Astrocyte (in vitro differentiated cells and primary cell): ENCODE data around the gene ROM1. TPM values are rescaled to one million over a fixed set of nuclear protein-coding genes. Genes with fewer than 3 reads are reported as not detected.
"Not testable (repeated sequence)": the region's sequence is repeated elsewhere in the genome, so short reads cannot be mapped to it uniquely, and the experiment has no call there.

ENCODE experiments used
- DNase-seq: peaks from one replicate; pipeline ENCODE4 v3.0.0-alpha.2; 2010; ENCODE audit warnings: low read depth
- FAIRE-seq: peaks from 2 replicates; lab custom pipeline; 2011; peaks lifted over from hg19 to GRCh38; lab: Jason Lieb, UNC
- H2AFZ ChIP-seq: 2 replicates; pipeline ENCODE4 v1.6.0; 2012; ENCODE audit warnings: low read depth, low read length, inconsistent platforms
- H3K27ac ChIP-seq: 2 replicates; pipeline ENCODE4 v1.5.1; 2011; ENCODE audit warnings: low read depth, low read length, inconsistent platforms
- H3K27me3 ChIP-seq: 2 replicates; pipeline ENCODE4 v1.6.0; 2011; ENCODE audit warnings: low read length, inconsistent platforms; ENCODE audit not compliant: insufficient read depth
- H3K36me3 ChIP-seq: 2 replicates; pipeline ENCODE4 v1.5.1; 2011; ENCODE audit warnings: low read length, inconsistent platforms; ENCODE audit not compliant: insufficient read depth
- H3K4me1 ChIP-seq: 2 replicates; pipeline ENCODE4 v1.5.1; 2011; ENCODE audit warnings: low read length, inconsistent platforms; ENCODE audit not compliant: insufficient read depth
- H3K4me2 ChIP-seq: 2 replicates; pipeline ENCODE4 v1.6.0; 2012; ENCODE audit warnings: low read length, inconsistent platforms
- H3K4me3 ChIP-seq: 2 replicates; pipeline ENCODE4 v1.5.1; 2011; ENCODE audit warnings: low read depth, mild to moderate bottlenecking, low read length, inconsistent platforms; ENCODE audit not compliant: insufficient read depth
- H3K79me2 ChIP-seq: 2 replicates; pipeline ENCODE4 v1.6.0; 2012; ENCODE audit warnings: mild to moderate bottlenecking, low read length, inconsistent platforms; ENCODE audit not compliant: insufficient read depth
- H3K9ac ChIP-seq: 2 replicates; pipeline ENCODE4 v1.6.0; 2012; ENCODE audit warnings: mild to moderate bottlenecking, low read length, inconsistent platforms
- H3K9me3 ChIP-seq: 2 replicates; pipeline ENCODE4 v1.5.1; 2012; ENCODE audit warnings: low read depth, mild to moderate bottlenecking, low read length, inconsistent platforms; ENCODE audit not compliant: insufficient read depth
- H4K20me1 ChIP-seq: 2 replicates; pipeline ENCODE4 v1.6.0; 2012; ENCODE audit warnings: low read length, inconsistent platforms; ENCODE audit not compliant: insufficient read depth
- H3K27ac Mint-ChIP-seq: one replicate; pipeline ENCODE4 v1.8.0; 2021; ENCODE audit warnings: mild to moderate bottlenecking, mixed read lengths; ENCODE audit not compliant: unreplicated experiment
- H3K27me3 Mint-ChIP-seq: one replicate; pipeline ENCODE4 v1.8.0; 2021; ENCODE audit warnings: low read depth, mixed read lengths; ENCODE audit not compliant: unreplicated experiment
- H3K36me3 Mint-ChIP-seq: one replicate; pipeline ENCODE4 v1.8.0; 2021; ENCODE audit warnings: low read depth, mixed read lengths; ENCODE audit not compliant: unreplicated experiment
- H3K4me1 Mint-ChIP-seq: one replicate; pipeline ENCODE4 v1.8.0; 2021; ENCODE audit warnings: low read depth, mixed read lengths; ENCODE audit not compliant: unreplicated experiment
- H3K4me3 Mint-ChIP-seq: one replicate; pipeline ENCODE4 v1.8.0; 2021; ENCODE audit warnings: mild to moderate bottlenecking, moderate library complexity, mixed read lengths; ENCODE audit not compliant: unreplicated experiment
- H3K9me3 Mint-ChIP-seq: one replicate; pipeline ENCODE4 v1.8.0; 2021; ENCODE audit warnings: mild to moderate bottlenecking, mixed read lengths; ENCODE audit not compliant: unreplicated experiment
- CTCF ChIP-seq: IDR thresholded peaks from 2 replicates; pipeline ENCODE4 v1.5.1; 2011; ENCODE audit warnings: low read depth, mild to moderate bottlenecking, inconsistent platforms, low read length, moderate library complexity; ENCODE audit not compliant: insufficient read depth
- EZH2 ChIP-seq: IDR thresholded peaks from 2 replicates; pipeline ENCODE4 v1.6.1; 2012; ENCODE audit warnings: mild to moderate bottlenecking, low read length, inconsistent platforms; ENCODE audit not compliant: insufficient read depth
- total RNA-seq: library from RNA; stranded (reverse); gene quantifications from 2 replicates; pipeline ENCODE4 v1.2.1, GENCODE V29; 2021

ROM1 gene
- total RNA-seq, 1 donor from 2014 or later: 1.3 TPM

DNA sequence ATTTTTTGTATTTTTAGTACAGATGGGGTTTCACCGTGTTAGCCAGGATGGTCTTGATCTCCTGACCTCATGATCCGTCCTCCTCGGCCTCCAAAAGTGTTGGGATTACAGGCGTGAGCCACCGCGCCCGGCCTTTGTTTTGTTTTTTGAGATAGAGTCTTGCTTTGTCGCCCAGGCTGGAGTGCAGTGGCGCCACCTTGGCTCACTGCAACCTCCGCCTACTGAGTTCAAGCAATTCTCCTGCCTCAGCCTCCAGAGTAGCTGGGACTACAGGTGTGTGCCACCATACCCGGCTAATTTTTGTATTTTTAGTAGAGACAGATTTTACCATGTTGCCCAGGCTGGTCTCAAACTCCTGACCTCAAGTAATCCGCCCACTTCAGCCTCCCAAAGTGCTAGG, 37.2 kb downstream of the ROM1 start:
- not testable (repeated sequence) for H3K27ac Mint-ChIP-seq
- peaks cover 58% of the 10 kb centered on the region for H3K79me2 ChIP-seq

DNA sequence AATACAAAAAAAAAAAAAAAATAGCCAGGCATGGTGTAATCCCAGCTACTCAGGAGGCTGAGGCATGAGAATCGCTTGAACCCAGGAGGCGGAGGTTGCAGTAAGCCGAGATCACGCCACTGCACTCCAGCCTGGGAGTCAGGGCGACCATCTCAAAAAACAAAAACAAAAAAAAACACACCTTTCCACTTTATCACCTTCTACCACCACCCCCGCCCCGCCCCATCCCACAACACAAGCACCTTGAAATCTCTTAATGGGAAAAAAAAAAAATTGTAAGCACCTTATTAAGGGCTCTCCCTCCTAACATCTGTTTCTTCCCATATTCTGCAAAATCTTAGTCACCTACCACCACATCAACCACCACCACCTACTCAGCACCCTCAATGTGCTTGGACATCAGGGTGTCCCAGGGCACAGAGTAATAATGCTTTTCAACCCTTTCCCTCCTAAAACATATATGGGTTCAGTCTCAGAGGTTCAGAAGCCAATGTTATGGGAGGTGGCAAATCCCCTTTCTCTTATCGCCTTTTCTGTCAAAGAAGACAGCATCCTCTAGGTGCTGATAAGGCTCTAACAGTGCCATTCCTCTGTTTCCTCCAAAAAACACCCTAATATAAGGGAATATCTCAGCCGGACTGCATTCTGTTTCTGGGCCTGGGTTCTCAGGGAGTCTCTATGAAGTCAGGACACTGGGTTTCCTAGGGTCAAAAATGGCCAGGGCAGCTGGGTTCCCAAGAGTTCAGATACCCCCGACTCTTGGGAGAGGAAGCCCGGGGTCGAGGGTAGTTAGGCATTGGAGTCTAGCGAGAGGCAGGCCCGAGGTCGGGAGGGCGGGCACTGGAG, 39.3 kb downstream of the ROM1 start:
- Mint-ChIP-seq H3K9me3 (no peaks in the 10 kb centered on the region), H3K4me3 (peak overlapping the region; percentile 90), H3K36me3 (no peaks in the 10 kb centered on the region), H3K27ac (peak overlapping the region; percentile 31), H3K27me3 (no peaks in the 10 kb centered on the region), H3K4me1 (peaks cover 4% of the 10 kb centered on the region)
- Histone ChIP-seq H3K4me1 (peaks cover 7% of the 10 kb centered on the region), H3K9ac (peak overlapping the region; percentile 87), H3K36me3 (peaks cover 9% of the 10 kb centered on the region), H4K20me1 (peaks cover 3% of the 10 kb centered on the region), H3K4me3 (peak overlapping the region; percentile 67), H2AFZ (peak overlapping the region; percentile 91), H3K27me3 (no peaks in the 10 kb centered on the region), H3K79me2 (peaks cover 46% of the 10 kb centered on the region), H3K9me3 (no peaks in the 10 kb centered on the region), H3K27ac (peak overlapping the region; percentile 76), H3K4me2 (peak overlapping the region; percentile 94)
- FAIRE-seq: no peak
- DNase-seq: no peak
- TF ChIP-seq CTCF (no peak), EZH2 (no peak)

More for the DNA sequence above, 37.2 kb downstream of the ROM1 start:
- H3K4me3 ChIP-seq, H3K27ac ChIP-seq, H3K4me2 ChIP-seq, H4K20me1 ChIP-seq, H2AFZ ChIP-seq, FAIRE-seq, DNase-seq, H3K27me3 ChIP-seq, H3K27me3 Mint-ChIP-seq, H3K4me1 ChIP-seq, H3K4me1 Mint-ChIP-seq, H3K9ac ChIP-seq, H3K9me3 Mint-ChIP-seq, H3K36me3 ChIP-seq, H3K9me3 ChIP-seq, H3K36me3 Mint-ChIP-seq: not testable (repeated sequence)
- peak overlapping the region; percentile 8 for H3K4me3 Mint-ChIP-seq

DNA sequence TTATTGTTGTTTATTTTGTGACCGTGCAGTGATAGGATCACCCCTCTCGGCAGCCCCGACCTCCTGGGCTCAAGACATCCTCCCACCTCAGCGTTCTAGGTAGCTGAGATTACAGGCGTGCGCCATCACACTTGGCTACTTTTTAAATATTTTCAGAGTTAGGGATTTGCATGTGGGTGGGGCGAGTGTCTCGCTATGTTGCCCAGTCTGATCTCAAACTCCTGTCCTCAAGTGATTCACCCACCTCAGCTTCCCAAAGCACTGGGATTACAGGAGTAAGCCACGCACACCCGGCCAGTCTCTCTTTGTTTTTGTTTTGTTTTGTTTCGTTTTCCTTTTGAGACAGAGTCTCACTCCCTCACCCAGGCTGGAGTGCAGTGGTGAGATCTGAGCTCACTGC, 41.2 kb downstream of the ROM1 start:
- Mint-ChIP-seq H3K9me3 (no peaks in the 10 kb centered on the region), H3K4me1 (peaks cover 4% of the 10 kb centered on the region), H3K27me3 (no peaks in the 10 kb centered on the region), H3K36me3 (no peaks in the 10 kb centered on the region), H3K4me3 (peak overlapping the region; percentile 68), H3K27ac (no peak overlapping the region)
- H3K79me2 ChIP-seq: peaks cover 35% of the 10 kb centered on the region
- no peak overlapping the region for H2AFZ ChIP-seq
- no peaks in the 10 kb centered on the region for H3K9me3 ChIP-seq
- no peaks in the 10 kb centered on the region for H3K27me3 ChIP-seq
- FAIRE-seq (no peak), DNase-seq (no peak)
- no peak overlapping the region for H3K4me2 ChIP-seq
- peaks cover 3% of the 10 kb centered on the region for H4K20me1 ChIP-seq
- H3K4me1 ChIP-seq: peaks cover 7% of the 10 kb centered on the region
- peaks cover 3% of the 10 kb centered on the region for H3K36me3 ChIP-seq
- H3K9ac ChIP-seq: no peak overlapping the region
- TF ChIP-seq EZH2: no peak
- no peak for TF ChIP-seq CTCF
- H3K27ac ChIP-seq: no peak overlapping the region
- H3K4me3 ChIP-seq: no peak overlapping the region
